H54 (cell line): ENCODE data around the gene MSANTD1.

Experiments used
- DNase-seq: peaks from one replicate; pipeline ENCODE4 v3.0.0; 2011; ENCODE audit warnings: low spot score, mixed read lengths; ENCODE audit not compliant: insufficient read length
- FAIRE-seq: peaks from 3 replicates; lab custom pipeline; 2011; peaks lifted over from hg19 to GRCh38; lab: Jason Lieb, UNC
- POLR2A ChIP-seq: IDR thresholded peaks from 2 replicates; pipeline ENCODE4 v1.6.1; 2011; ENCODE audit warnings: low read depth, mild to moderate bottlenecking, low read length

Gene MSANTD1

GRCh38 chr4:3263876-3264193 lies 14.9 kb downstream of the MSANTD1 start:
- FAIRE-seq (no peak), DNase-seq (no peak)
- no peak for TF ChIP-seq POLR2A

GRCh38 chr4:3266076-3266475 lies 17.1 kb downstream of the MSANTD1 start:
- FAIRE-seq (no peak), DNase-seq (no peak)
- TF ChIP-seq POLR2A, result no peak

GRCh38 chr4:3267576-3268394 lies 18.8 kb downstream of the MSANTD1 start:
- FAIRE-seq (no peak), DNase-seq (no peak)
- TF ChIP-seq POLR2A, result no peak

GRCh38 chr4:3268395-3269104 lies 19.6 kb downstream of the MSANTD1 start:
- DNase-seq (no peak), FAIRE-seq (no peak)
- TF ChIP-seq POLR2A, result no peak

- FAIRE-seq (no peak), DNase-seq (no peak)
- no peak for TF ChIP-seq POLR2A
Measured at GRCh38 chr4:3269105-3269927, 20.4 kb downstream of the MSANTD1 start.

- FAIRE-seq (no peak), DNase-seq (no peak)
- no peak for TF ChIP-seq POLR2A
Measured at GRCh38 chr4:3269991-3270611, 21.1 kb downstream of the MSANTD1 start.

GRCh38 chr4:3271131-3271530 lies 22.2 kb downstream of the MSANTD1 start:
- no peak for TF ChIP-seq POLR2A
- FAIRE-seq (no peak), DNase-seq (no peak)

- no peak for TF ChIP-seq POLR2A
- peak; percentile 85 for FAIRE-seq
- no peak for DNase-seq
Measured at GRCh38 chr4:3276986-3277385, 28.0 kb downstream of the MSANTD1 start.

GRCh38 chr4:3280466-3280865 lies 31.5 kb downstream of the MSANTD1 start:
- DNase-seq (no peak), FAIRE-seq (no peak)
- no peak for TF ChIP-seq POLR2A

- DNase-seq, result no peak
- no peak for FAIRE-seq
- TF ChIP-seq POLR2A, result no peak
Measured at GRCh38 chr4:3283483-3283882, 34.5 kb downstream of the MSANTD1 start.

- FAIRE-seq (no peak), DNase-seq (peak; percentile 78)
- TF ChIP-seq POLR2A, result no peak
Measured at GRCh38 chr4:3283916-3284315, 35.0 kb downstream of the MSANTD1 start.

GRCh38 chr4:3284734-3285557 lies 36.0 kb downstream of the MSANTD1 start:
- no peak for TF ChIP-seq POLR2A
- DNase-seq, result no peak
- FAIRE-seq, result no peak
